Body of pancreas (tissue), 4 donors: ENCODE results near the gene KRT86. TPM values are rescaled to one million over a fixed set of nuclear protein-coding genes. Genes with fewer than 3 reads are reported as not detected.

ENCODE experiments used
- ATAC-seq: fragments of 150-250 bp; one replicate; pipeline ENCODE4 v1.9.1; 2016
- DNase-seq, 4 donors: peaks; one replicate each; pipeline ENCODE4 v3.0.0-alpha.2; 2019
- H3K27ac ChIP-seq, 4 donors: fragments of 200-600 bp; sonication (generic); 1 replicate in 3 of 4; 2 replicates in 1 of 4; pipeline versions ENCODE4 v1.5.1 to v1.6.1; 2016 to 2019; ENCODE audit warnings: mild to moderate bottlenecking in 1 of 4, mixed read lengths in 1 of 4, moderate library complexity in 1 of 4
- H3K27me3 ChIP-seq, 2 donors: fragments of 200-600 bp; sonication (generic); one replicate each; pipeline ENCODE4 v1.6.0; 2016; ENCODE audit warnings: mild to moderate bottlenecking in 1 of 2
- H3K36me3 ChIP-seq, 2 donors: fragments of 200-600 bp; sonication (generic); replicated peaks in 1 of 2; 2 replicates each; pipeline ENCODE4 v1.5.1; 2016; ENCODE audit warnings: low read depth in 2 of 2; ENCODE audit not compliant: insufficient read depth in 1 of 2
- H3K4me1 ChIP-seq: fragments of 200-600 bp; sonication (generic); one replicate; pipeline ENCODE4 v1.6.0; 2016
- H3K4me3 ChIP-seq, 2 donors: fragments of 200-600 bp; sonication (generic); 1 replicate in 1 of 2; 2 replicates in 1 of 2; pipeline ENCODE4 v1.5.1; 2016 to 2019
- H3K9me3 ChIP-seq, 3 donors: fragments of 200-600 bp; sonication (generic); 1 replicate in 2 of 3; 2 replicates in 1 of 3; pipeline ENCODE4 v1.5.1; 2016
- CTCF ChIP-seq, 7 experiments: fragments of 450-650 bp in 4 of 7; fragments of 200-600 bp in 3 of 7; sonication (generic) in 3 of 7; IDR thresholded peaks; one replicate each; pipeline ENCODE4 v1.5.1; 2016 to 2019; ENCODE audit warnings: antibody characterized with exemption in 7 of 7
- POLR2A ChIP-seq, 3 donors: fragments of 450-650 bp; IDR thresholded peaks; one replicate each; pipeline ENCODE4 v1.6.1; 2016; ENCODE audit warnings: antibody characterized with exemption in 3 of 3, mild to moderate bottlenecking in 2 of 3
- WGBS, 2 donors: methylation state at CpG; one replicate each; pipeline ENCODE4 v1.1.5; 2017; 5-methylcytosine and 5-hydroxymethylcytosine counted together
- intact Hi-C: fragments of 100-400 bp; cut with DNase I; formaldehyde crosslinking; loops from one replicate; pipeline ENCODE4 v1.15.1; 2023
- total RNA-seq, 2 donors: library from RNA; depleted of rRNA; stranded (reverse); fragments of >200 nt; gene quantifications; one replicate each; pipeline ENCODE4 v1.1.0, GENCODE V29; 2016

Gene KRT86
- total RNA-seq, 2 donors from 2014 or later = 1.8 to 8.6 TPM

GRCh38 chr12:52322069-52322468 is 47.6 kb downstream of the KRT86 start:
- 93 to 95% methylated on average over 1 of the region's 1 CpG for WGBS, 2 donors
- TF ChIP-seq CTCF (IDR thresholded peaks at IDR 0.05) (no peak), POLR2A (IDR thresholded peaks at IDR 0.05) (no peak)
- H3K4me3 ChIP-seq = no peak overlapping the region
- no peaks in the 10 kb centered on the region for H3K9me3 ChIP-seq
- H3K27me3 ChIP-seq = no peaks in the 10 kb centered on the region
- intact Hi-C loops = loop anchor here (5.0 kb wide), 1 partner anchor 165 kb away; no protein-coding TSS in a partner anchor
- no peak overlapping the region for H3K27ac ChIP-seq
- no peaks in the 10 kb centered on the region for H3K36me3 ChIP-seq
- no peak for DNase-seq
- ATAC-seq = no peak
- H3K4me1 ChIP-seq = no peaks in the 10 kb centered on the region

DNA sequence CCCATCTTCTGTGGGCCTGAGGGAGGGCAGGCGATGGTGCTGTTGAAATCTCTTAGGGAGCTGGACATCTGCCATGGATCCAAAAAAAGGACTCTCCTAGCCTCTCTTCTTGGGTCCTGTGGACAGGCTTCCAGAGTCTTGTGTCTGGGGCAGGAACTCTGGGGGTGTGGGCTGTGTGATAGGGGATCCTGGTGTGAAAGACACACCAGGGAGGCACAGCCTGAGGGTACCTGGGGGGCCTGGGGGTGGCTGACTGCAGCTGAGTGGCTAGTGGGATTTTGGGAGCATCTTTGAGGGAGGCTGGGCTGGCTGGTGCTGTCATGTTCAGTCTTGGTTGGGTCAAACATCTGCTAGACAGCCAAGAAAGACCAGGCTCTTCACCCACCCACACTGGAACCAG is 48.6 kb downstream of the KRT86 start:
- no peak for ATAC-seq
- intact Hi-C loops = loop anchor here (5.0 kb wide), 1 partner anchor 166 kb away; no protein-coding TSS in a partner anchor
- WGBS, 2 donors = 57% methylated on average over 1 of the region's 1 CpG; no CpG with 5 or more reads in 1 of the 2 donors
- no peaks in the 10 kb centered on the region for H3K9me3 ChIP-seq
- no peak overlapping the region for H3K27ac ChIP-seq
- no peaks in the 10 kb centered on the region for H3K36me3 ChIP-seq
- no peaks in the 10 kb centered on the region for H3K27me3 ChIP-seq
- DNase-seq = no peak
- H3K4me3 ChIP-seq = no peak overlapping the region
- TF ChIP-seq CTCF (IDR thresholded peaks at IDR 0.05) (no peak), POLR2A (IDR thresholded peaks at IDR 0.05) (no peak)
- peaks cover 5% of the 10 kb centered on the region for H3K4me1 ChIP-seq

- Histone ChIP-seq H3K27me3 (no peaks in the 10 kb centered on the region), H3K4me1 (peaks cover 5% of the 10 kb centered on the region), H3K9me3 (no peaks in the 10 kb centered on the region), H3K4me3 (no peak overlapping the region), H3K36me3 (no peaks in the 10 kb centered on the region), H3K27ac (no peak overlapping the region)
- TF ChIP-seq CTCF (IDR thresholded peaks at IDR 0.05) (no peak), POLR2A (IDR thresholded peaks at IDR 0.05) (no peak)
- 78 to 85% methylated on average over 10 of the region's 10 CpGs for whole genome bisulfite sequencing, 2 donors
- DNase-seq (no peak), ATAC-seq (no peak)
- intact Hi-C loops = loop anchor here (5.0 kb wide), 1 partner anchor 166 kb away; no protein-coding TSS in a partner anchor
Observed at GRCh38 chr12:52323416-52324152, 49.1 kb downstream of the KRT86 start.

- DNase-seq (no peak), ATAC-seq (no peak)
- no peaks in the 10 kb centered on the region for H3K36me3 ChIP-seq
Observed at GRCh38 chr12:52324153-52324444, 49.7 kb downstream of the KRT86 start.

More at GRCh38 chr12:52324153-52324444, 49.7 kb downstream of the KRT86 start:
- Histone ChIP-seq H3K27me3 (no peaks in the 10 kb centered on the region), H3K4me1 (peaks cover 5% of the 10 kb centered on the region), H3K9me3 (no peaks in the 10 kb centered on the region), H3K27ac (no peak overlapping the region), H3K4me3 (no peak overlapping the region)
- TF ChIP-seq POLR2A (IDR thresholded peaks at IDR 0.05) (no peak), CTCF (IDR thresholded peaks at IDR 0.05) (no peak)
- WGBS, 2 donors = 92 to 100% methylated on average over 2 to 3 of the region's 3 CpGs
- intact Hi-C loops = loop anchor here (5.0 kb wide), 1 partner anchor 167 kb away; no protein-coding TSS in a partner anchor
